Measurements from ENCODE around the gene DPY19L1.
"Not testable (repeated sequence)": the region's sequence is repeated elsewhere in the genome, so short reads cannot be mapped to it uniquely, and the experiment has no call there.

Gene DPY19L1

GRCh38 chr7:35032166-35032565, 5.1 kb downstream of the DPY19L1 start:
- DNase-seq = no peak

GRCh38 chr7:35030848-35031247, 6.4 kb downstream of the DPY19L1 start:
- no peak for DNase-seq

GRCh38 chr7:35029311-35029710, 8.0 kb downstream of the DPY19L1 start:
- DNase-seq = no peak

GRCh38 chr7:35026150-35026549, 11.1 kb downstream of the DPY19L1 start:
- DNase-seq = no peak

GRCh38 chr7:35025369-35025870, 11.9 kb downstream of the DPY19L1 start:
- DNase-seq = no peak

- peak; percentile 53 for DNase-seq
Measured at GRCh38 chr7:35024298-35024697, 13.0 kb downstream of the DPY19L1 start.

GRCh38 chr7:35022725-35023124, 14.6 kb downstream of the DPY19L1 start:
- no peak for DNase-seq

GRCh38 chr7:35021445-35021844, 15.8 kb downstream of the DPY19L1 start:
- no peak for DNase-seq

- DNase-seq = no peak
Measured at GRCh38 chr7:35019801-35020200, 17.5 kb downstream of the DPY19L1 start.

GRCh38 chr7:35019179-35019729, 18.0 kb downstream of the DPY19L1 start:
- DNase-seq = no peak

GRCh38 chr7:35015346-35015859, 21.9 kb downstream of the DPY19L1 start:
- DNase-seq = no peak

- no peak for DNase-seq
Measured at GRCh38 chr7:35012160-35012559, 25.1 kb downstream of the DPY19L1 start.

GRCh38 chr7:35011085-35011484, 26.2 kb downstream of the DPY19L1 start:
- no peak for DNase-seq

GRCh38 chr7:35007768-35008167, 29.5 kb downstream of the DPY19L1 start:
- no peak for DNase-seq

GRCh38 chr7:35004531-35005095, 32.7 kb downstream of the DPY19L1 start:
- DNase-seq = no peak

GRCh38 chr7:35003679-35004303, 33.5 kb downstream of the DPY19L1 start:
- no peak for DNase-seq

GRCh38 chr7:35003177-35003650, 34.1 kb downstream of the DPY19L1 start:
- DNase-seq = not testable (repeated sequence)

- not testable (repeated sequence) for DNase-seq
Measured at GRCh38 chr7:34998335-34998734, 39.0 kb downstream of the DPY19L1 start.

- DNase-seq = peak; percentile 56
Measured at GRCh38 chr7:34996423-34997090, 40.7 kb downstream of the DPY19L1 start.

GRCh38 chr7:34995757-34996156, 41.5 kb downstream of the DPY19L1 start:
- no peak for DNase-seq

- DNase-seq = no peak
Measured at GRCh38 chr7:34991938-34992840, 45.1 kb downstream of the DPY19L1 start.

GRCh38 chr7:34988442-34989125, 48.7 kb downstream of the DPY19L1 start:
- not testable (repeated sequence) for DNase-seq
